Body of pancreas (tissue), 4 donors: ENCODE measurements around the gene PCSK5. TPM values are rescaled to one million over a fixed set of nuclear protein-coding genes. Genes with fewer than 3 reads are reported as not detected.
A peak's percentile ranks its signal among the peaks of the same experiment; 100 is the strongest.

Experiments used
- ATAC-seq: fragments of 150-250 bp; one replicate; pipeline ENCODE4 v1.9.1; 2016
- DNase-seq, 4 donors: peaks; one replicate each; pipeline ENCODE4 v3.0.0-alpha.2; 2019
- H3K27ac ChIP-seq, 4 donors: fragments of 200-600 bp; sonication (generic); 1 replicate in 3 of 4; 2 replicates in 1 of 4; pipeline versions ENCODE4 v1.5.1 to v1.6.1; 2016 to 2019; ENCODE audit warnings: mild to moderate bottlenecking in 1 of 4, mixed read lengths in 1 of 4, moderate library complexity in 1 of 4
- H3K27me3 ChIP-seq, 2 donors: fragments of 200-600 bp; sonication (generic); one replicate each; pipeline ENCODE4 v1.6.0; 2016; ENCODE audit warnings: mild to moderate bottlenecking in 1 of 2
- H3K36me3 ChIP-seq, 2 donors: fragments of 200-600 bp; sonication (generic); replicated peaks in 1 of 2; 2 replicates each; pipeline ENCODE4 v1.5.1; 2016; ENCODE audit warnings: low read depth in 2 of 2; ENCODE audit not compliant: insufficient read depth in 1 of 2
- H3K4me1 ChIP-seq: fragments of 200-600 bp; sonication (generic); one replicate; pipeline ENCODE4 v1.6.0; 2016
- H3K4me3 ChIP-seq, 2 donors: fragments of 200-600 bp; sonication (generic); 1 replicate in 1 of 2; 2 replicates in 1 of 2; pipeline ENCODE4 v1.5.1; 2016 to 2019
- H3K9me3 ChIP-seq, 3 donors: fragments of 200-600 bp; sonication (generic); 1 replicate in 2 of 3; 2 replicates in 1 of 3; pipeline ENCODE4 v1.5.1; 2016
- CTCF ChIP-seq, 7 experiments: fragments of 450-650 bp in 4 of 7; fragments of 200-600 bp in 3 of 7; sonication (generic) in 3 of 7; IDR thresholded peaks; one replicate each; pipeline ENCODE4 v1.5.1; 2016 to 2019; ENCODE audit warnings: antibody characterized with exemption in 7 of 7
- POLR2A ChIP-seq, 3 donors: fragments of 450-650 bp; IDR thresholded peaks; one replicate each; pipeline ENCODE4 v1.6.1; 2016; ENCODE audit warnings: antibody characterized with exemption in 3 of 3, mild to moderate bottlenecking in 2 of 3
- WGBS, 2 donors: methylation state at CpG; one replicate each; pipeline ENCODE4 v1.1.5; 2017; 5-methylcytosine and 5-hydroxymethylcytosine counted together
- intact Hi-C: fragments of 100-400 bp; cut with DNase I; formaldehyde crosslinking; loops from one replicate; pipeline ENCODE4 v1.15.1; 2023
- total RNA-seq, 2 donors: library from RNA; depleted of rRNA; stranded (reverse); fragments of >200 nt; gene quantifications; one replicate each; pipeline ENCODE4 v1.1.0, GENCODE V29; 2016

The PCSK5 gene
- total RNA-seq, 2 donors from 2014 or later, result 11.2 to 12.2 TPM

DNA sequence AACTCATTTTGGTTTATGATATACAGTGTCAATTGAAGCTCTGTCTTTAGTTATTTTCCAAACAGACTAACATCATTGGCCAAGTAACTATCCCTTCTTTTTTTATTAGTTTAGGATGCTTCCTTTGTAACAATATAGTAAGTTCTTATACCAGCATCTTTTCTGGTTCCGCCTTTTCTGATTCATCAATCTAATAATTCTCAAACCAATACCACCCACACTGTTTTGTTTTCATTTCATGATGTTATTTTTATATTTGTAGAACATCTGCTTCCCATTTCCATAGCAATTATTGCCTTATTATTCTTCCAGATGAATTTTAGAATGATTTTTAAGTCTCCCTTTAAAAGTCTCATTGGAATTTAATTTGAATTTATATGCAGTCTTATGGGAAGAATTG, 285.7 kb downstream of the PCSK5 start:
- no peaks in the 10 kb centered on the region for H3K9me3 ChIP-seq
- intact Hi-C loops, result no loop called here
- no peak for ATAC-seq
- no peak overlapping the region for H3K27ac ChIP-seq
- peaks cover 8% of the 10 kb centered on the region for H3K4me1 ChIP-seq
- no peak overlapping the region for H3K4me3 ChIP-seq
- WGBS, 2 donors, result 87 to 93% methylated on average over 1 of the region's 1 CpG
- no peaks in the 10 kb centered on the region for H3K27me3 ChIP-seq
- no peaks in the 10 kb centered on the region for H3K36me3 ChIP-seq
- DNase-seq, result no peak
- TF ChIP-seq CTCF (IDR thresholded peaks at IDR 0.05) (no peak), POLR2A (IDR thresholded peaks at IDR 0.05) (no peak)

DNA sequence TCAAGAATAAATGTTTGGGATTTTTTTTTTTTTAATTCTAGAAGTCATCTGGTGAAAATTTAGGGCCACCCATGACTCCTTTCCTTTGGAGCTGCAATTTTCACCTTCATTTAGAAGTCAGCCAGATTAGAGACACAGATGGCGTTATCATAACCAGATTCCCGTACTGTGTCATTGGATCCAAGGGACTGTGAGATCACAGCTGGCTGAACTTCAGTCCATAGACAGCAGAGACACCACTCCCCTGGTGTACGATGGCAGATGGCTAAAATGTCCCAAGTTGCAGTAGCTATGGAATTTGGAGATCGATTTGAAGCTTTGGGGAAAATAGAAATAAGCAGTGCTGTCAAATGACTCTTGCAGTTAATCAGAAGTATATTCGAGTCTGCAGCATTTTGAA, 287.5 kb downstream of the PCSK5 start:
- Histone ChIP-seq H3K36me3 (no peaks in the 10 kb centered on the region), H3K4me3 (no peak overlapping the region), H3K9me3 (no peaks in the 10 kb centered on the region), H3K27ac (no peak overlapping the region), H3K4me1 (peaks cover 16% of the 10 kb centered on the region), H3K27me3 (no peaks in the 10 kb centered on the region)
- intact Hi-C loops, result no loop called here
- 74 to 80% methylated on average over 5 of the region's 5 CpGs for WGBS, 2 donors
- DNase-seq (no peak), ATAC-seq (no peak)
- no peak for TF ChIP-seq POLR2A (IDR thresholded peaks at IDR 0.05)
- no peak for TF ChIP-seq CTCF (IDR thresholded peaks at IDR 0.05)

- intact Hi-C loops, result no loop called here
- no peaks in the 10 kb centered on the region for H3K36me3 ChIP-seq
- peak overlapping the region in 3 of 4 donors; percentile 22 to 79 (median 78) for H3K27ac ChIP-seq
- ATAC-seq (peak; percentile 78), DNase-seq (peak in 1 of 4 donors; percentile 17)
- H3K9me3 ChIP-seq, result no peaks in the 10 kb centered on the region
- TF ChIP-seq CTCF (IDR thresholded peaks at IDR 0.05), result no peak
- TF ChIP-seq POLR2A (IDR thresholded peaks at IDR 0.05), result no peak
- no peaks in the 10 kb centered on the region for H3K27me3 ChIP-seq
- H3K4me1 ChIP-seq, result peaks cover 16% of the 10 kb centered on the region
- WGBS, 2 donors, result 68 to 71% methylated on average over 3 of the region's 3 CpGs
- H3K4me3 ChIP-seq, result no peak overlapping the region
Measured at GRCh38 chr9:76180541-76180940, 290.1 kb downstream of the PCSK5 start.

GRCh38 chr9:76181020-76181641, 290.7 kb downstream of the PCSK5 start:
- Histone ChIP-seq H3K9me3 (no peaks in the 10 kb centered on the region), H3K27me3 (no peaks in the 10 kb centered on the region), H3K4me3 (no peak overlapping the region), H3K4me1 (peaks cover 16% of the 10 kb centered on the region), H3K36me3 (no peaks in the 10 kb centered on the region), H3K27ac (peak overlapping the region; percentile 22 to 79 (median 50))
- TF ChIP-seq POLR2A (IDR thresholded peaks at IDR 0.05) (peak in 1 of 3 donors; percentile 32), CTCF (IDR thresholded peaks at IDR 0.05) (no peak)
- WGBS, 2 donors, result 59% methylated on average over 5 of the region's 5 CpGs
- intact Hi-C loops, result no loop called here
- DNase-seq (peak in 2 of 4 donors; percentile 25 to 32), ATAC-seq (peak; percentile 96)

DNA sequence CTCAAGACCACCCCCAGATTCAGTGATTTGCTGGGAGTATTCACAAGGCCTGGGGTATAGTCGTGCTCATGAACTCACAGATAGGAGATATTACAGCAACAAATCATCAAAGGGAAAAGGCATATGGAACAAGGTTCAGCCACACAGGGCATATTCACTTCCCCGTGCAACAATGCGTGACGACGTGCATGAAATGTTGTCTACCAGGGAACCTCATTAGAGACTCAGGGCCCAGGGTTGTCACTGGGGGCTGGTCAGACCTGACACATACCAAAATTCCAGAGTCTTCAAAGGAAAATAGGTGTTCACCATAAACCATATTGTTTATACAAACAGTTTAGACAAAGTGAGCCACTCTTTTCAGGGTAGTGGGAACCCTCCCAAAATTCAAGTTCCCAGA, 291.3 kb downstream of the PCSK5 start:
- Histone ChIP-seq H3K9me3 (no peaks in the 10 kb centered on the region), H3K27ac (peak overlapping the region in 3 of 4 donors; percentile 23 to 79 (median 78)), H3K4me3 (no peak overlapping the region), H3K36me3 (no peaks in the 10 kb centered on the region), H3K4me1 (peaks cover 16% of the 10 kb centered on the region), H3K27me3 (no peaks in the 10 kb centered on the region)
- TF ChIP-seq POLR2A (IDR thresholded peaks at IDR 0.05) (no peak), CTCF (IDR thresholded peaks at IDR 0.05) (no peak)
- ATAC-seq (no peak), DNase-seq (no peak)
- 88 to 93% methylated on average over 5 of the region's 5 CpGs for WGBS, 2 donors
- intact Hi-C loops, result no loop called here
